ENCODE data around the gene ZMIZ1. TPM values are rescaled to one million over a fixed set of nuclear protein-coding genes. Genes with fewer than 3 reads are reported as not detected.

ZMIZ1 gene
- total RNA-seq, 2 experiments from 2014 or later = 38.3 to 41.6 TPM

GRCh38 chr10:79187121-79187940, 118.6 kb downstream of the ZMIZ1 start:
- ChIA-PET POLR2A (no interaction called here), CTCF (interaction anchor here (2.2 kb wide), 1 partner anchor 8 kb away, joined by 9 read pairs; no protein-coding TSS in a partner anchor)

GRCh38 chr10:79188154-79188965, 119.6 kb downstream of the ZMIZ1 start:
- ChIA-PET POLR2A (no interaction called here), CTCF (interaction anchor here (0.5 to 2.2 kb wide), 2 partner anchors 7 to 660 kb away, joined by 5 to 9 read pairs; no protein-coding TSS in a partner anchor)

- ChIA-PET POLR2A (no interaction called here), CTCF (no interaction called here)
These were observed 120.4 kb downstream of the ZMIZ1 start for GRCh38 chr10:79189181-79189580.

DNA sequence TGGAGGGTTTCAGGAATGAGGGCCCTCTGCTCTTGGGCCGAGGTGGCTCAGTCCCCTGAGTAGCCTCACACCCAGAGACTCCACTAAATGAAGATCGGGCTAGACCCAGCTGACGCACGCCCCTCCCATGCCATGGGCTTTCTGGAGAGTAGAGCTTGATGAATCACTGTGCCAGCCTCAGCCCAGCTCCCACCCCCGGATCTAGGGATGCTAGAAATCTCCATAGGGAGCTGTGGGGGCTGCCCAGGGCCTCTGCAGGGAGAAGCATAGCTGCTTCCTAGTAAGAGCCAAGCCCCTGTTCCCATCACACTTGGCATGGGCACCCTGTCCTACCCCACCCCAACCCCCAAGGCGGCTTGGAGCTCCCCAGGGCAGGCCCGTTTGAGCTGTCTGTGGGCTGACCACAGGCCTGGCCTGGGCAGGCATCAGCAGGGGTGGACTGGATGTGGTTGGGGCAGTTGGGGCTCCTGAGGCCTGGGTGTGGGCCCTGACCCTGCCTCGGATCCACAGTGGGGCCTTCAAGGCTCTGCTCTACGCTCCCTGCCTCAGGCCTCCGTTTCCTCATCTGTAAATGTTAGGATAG, 121.2 kb downstream of the ZMIZ1 start:
- ChIA-PET POLR2A (no interaction called here), CTCF (no interaction called here)

GRCh38 chr10:79190740-79191261, 122.0 kb downstream of the ZMIZ1 start:
- ChIA-PET POLR2A (no interaction called here), CTCF (interaction anchor here (2.3 kb wide), 1 partner anchor 12 kb away, joined by 8 read pairs; no protein-coding TSS in a partner anchor)

DNA sequence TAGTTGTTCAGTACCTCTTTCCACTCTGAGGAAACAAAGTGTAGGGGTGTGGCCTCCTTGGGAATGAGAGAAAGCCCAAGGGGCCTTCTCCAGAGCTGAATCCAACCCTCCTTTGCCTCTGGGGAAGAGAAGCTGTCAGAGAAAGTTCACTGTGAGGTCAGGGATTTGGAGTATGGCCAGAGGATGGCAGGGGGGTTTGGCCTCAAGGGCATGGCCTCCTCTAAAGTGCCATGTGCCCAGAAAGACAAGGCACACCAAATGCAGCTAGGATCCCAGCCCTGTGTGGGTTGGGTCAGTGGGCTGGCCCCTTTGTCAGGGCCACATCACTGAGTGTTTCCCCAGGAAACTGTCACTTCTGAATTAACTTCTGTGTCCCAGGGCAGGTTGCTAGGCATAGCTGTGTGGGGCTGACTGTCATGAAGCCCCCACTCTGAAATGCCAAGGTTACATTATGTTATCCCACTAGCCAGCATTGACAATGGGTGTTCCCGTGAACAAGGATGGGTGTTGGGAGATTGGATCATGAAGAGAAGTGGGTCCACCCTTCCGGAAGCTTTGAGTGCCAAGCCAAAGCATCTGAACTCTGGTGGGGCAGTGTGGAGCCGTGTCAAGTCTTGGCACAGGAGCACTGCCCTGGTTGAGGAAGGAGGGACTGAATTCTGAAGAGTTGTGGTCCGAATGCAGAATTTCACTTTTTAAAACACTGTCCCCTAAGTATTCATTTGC, 123.3 kb downstream of the ZMIZ1 start:
- CTCF ChIA-PET = interaction anchor here (2.3 kb wide), 1 partner anchor 11 kb away, joined by 8 read pairs; no protein-coding TSS in a partner anchor
- POLR2A ChIA-PET = no interaction called here

DNA sequence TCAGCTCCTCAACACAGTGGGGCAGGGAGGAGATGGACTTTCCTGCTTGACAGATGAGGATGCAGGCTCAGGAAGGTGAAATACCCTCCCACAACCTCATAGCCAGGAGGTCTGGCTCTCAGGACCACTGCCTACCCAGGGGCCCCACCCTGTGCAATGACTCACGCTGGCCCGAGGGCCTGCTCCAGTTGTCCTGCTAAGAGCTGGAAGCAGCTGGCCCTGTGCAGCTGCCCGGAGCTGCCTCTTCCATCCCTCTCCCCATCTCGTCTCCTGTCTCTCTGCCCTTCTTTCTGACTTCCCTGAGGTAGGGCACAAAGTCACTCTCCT, 123.9 kb downstream of the ZMIZ1 start:
- POLR2A ChIA-PET = no interaction called here
- CTCF ChIA-PET = interaction anchor here (2.3 kb wide), 1 partner anchor 10 kb away, joined by 8 read pairs; no protein-coding TSS in a partner anchor

DNA sequence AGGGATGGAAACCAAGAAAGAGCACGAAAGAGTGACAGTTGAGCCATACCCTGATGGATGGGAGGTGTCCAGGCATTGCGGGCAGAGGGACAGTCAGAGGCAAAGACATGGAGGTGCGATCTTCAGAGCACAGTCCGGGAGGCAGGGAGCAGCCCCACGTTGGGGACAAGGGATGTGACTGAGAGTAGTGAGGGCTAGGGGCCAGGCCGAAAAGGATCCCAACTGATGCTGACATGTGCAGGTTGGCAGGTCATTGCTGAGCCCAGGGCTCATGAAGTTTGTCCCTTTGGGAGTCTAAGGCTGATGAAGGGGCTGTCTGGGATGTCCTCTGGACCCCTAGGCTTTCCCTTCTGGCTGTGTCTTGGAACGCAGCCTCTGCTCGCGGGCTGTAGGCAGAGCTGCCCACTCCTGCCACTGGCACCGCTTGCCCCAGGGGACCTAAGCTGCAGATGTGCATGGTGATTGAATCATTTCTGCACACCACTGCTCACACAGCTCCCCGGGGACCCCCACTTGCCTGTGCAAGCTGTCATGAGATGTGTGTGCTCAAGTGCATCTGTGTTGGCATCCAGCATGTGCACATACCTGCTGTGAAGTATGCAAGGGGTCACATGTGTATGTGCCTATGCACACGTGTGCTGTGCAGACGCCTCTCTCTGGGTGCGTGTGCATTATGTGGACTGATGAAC, 125.1 kb downstream of the ZMIZ1 start:
- CTCF ChIA-PET = interaction anchor here (0.6 to 2.7 kb wide), 4 partner anchors 10 to 146 kb away, joined by 3 to 16 read pairs (median 6); no protein-coding TSS in a partner anchor
- POLR2A ChIA-PET = no interaction called here

GRCh38 chr10:79195091-79195923, 126.5 kb downstream of the ZMIZ1 start:
- ChIA-PET CTCF (interaction anchor here (0.6 to 2.7 kb wide), 37 partner anchors 8 to 1159 kb away, joined by 3 to 16 read pairs (median 4); no protein-coding TSS in a partner anchor), POLR2A (no interaction called here)

GRCh38 chr10:79196470-79197461, 128.0 kb downstream of the ZMIZ1 start:
- CTCF ChIA-PET = interaction anchor here (0.6 to 2.7 kb wide), 18 partner anchors 10 to 982 kb away, joined by 3 to 16 read pairs (median 4); no protein-coding TSS in a partner anchor
- POLR2A ChIA-PET = no interaction called here

DNA sequence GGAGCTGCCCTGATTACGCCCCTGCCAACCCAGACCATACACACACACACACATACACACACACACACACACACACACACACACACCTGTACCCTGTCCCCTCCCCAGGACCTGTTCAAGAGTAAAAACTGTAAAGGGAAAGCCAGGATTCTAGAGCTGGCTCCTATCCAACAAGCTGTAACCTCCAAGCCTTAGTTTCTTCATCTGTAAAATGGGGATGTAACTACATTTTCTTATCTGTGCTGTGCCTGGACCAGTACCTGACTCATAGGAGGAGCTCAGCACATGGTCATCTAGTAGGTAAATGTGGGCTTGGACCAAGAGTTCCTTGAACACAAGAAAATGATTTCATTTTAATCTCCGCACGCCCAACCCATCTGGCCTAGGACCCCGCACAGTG, 128.8 kb downstream of the ZMIZ1 start:
- ChIA-PET POLR2A (no interaction called here), CTCF (interaction anchor here (0.6 to 2.0 kb wide), 7 partner anchors 9 to 839 kb away, joined by 3 to 4 read pairs (median 3); no protein-coding TSS in a partner anchor)

DNA sequence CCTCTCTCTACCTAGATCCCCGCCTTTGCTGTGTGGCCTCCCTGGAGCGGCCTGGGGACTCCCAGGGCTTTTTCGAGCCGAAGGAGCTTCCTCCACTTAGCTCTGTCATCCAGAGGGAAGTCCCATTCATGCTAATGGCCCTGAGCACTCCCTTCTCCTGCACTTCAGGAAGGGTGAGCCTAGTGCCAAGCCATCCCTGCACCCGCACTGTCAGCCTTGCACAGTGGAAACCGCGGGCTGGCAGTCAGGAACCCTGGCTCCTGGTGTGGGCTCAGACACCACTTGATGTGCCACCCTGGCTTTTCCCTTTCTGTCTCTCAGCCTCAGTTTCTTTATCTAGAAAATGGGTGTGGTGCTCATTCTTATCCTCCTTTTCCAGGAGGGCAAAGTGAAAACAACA, 131.6 kb downstream of the ZMIZ1 start:
- POLR2A ChIA-PET = no interaction called here
- CTCF ChIA-PET = no interaction called here

DNA sequence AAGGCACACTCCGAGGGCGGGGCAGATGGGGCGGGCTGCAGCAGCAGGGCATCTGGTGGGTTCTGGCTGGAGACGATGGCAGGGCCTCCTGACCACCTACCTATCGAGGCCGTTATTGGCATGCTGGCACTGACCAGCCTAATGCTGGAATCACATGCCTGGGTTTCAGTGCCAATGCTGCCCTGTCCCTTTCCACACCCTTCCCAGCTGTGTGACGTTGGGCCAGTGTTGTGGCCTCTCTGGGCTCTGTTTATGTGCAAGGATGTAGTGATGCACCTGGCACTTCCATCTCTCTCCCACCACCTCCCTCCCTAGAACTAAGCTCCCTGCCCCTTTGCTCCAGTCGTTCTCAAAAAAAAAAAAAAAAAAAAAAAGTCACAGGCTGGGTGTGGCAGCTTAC, 132.9 kb downstream of the ZMIZ1 start:
- POLR2A ChIA-PET = no interaction called here
- CTCF ChIA-PET = interaction anchor here (0.9 to 2.6 kb wide), 2 partner anchors 10 to 11 kb away, joined by 7 to 8 read pairs; no protein-coding TSS in a partner anchor

GRCh38 chr10:79202188-79203013, 133.6 kb downstream of the ZMIZ1 start:
- ChIA-PET POLR2A (interaction anchor here (0.6 kb wide), 1 partner anchor 229 kb away, joined by 3 read pairs; no protein-coding TSS in a partner anchor), CTCF (interaction anchor here (0.9 to 2.6 kb wide), 4 partner anchors 7 to 1146 kb away, joined by 4 to 9 read pairs (median 8); no protein-coding TSS in a partner anchor)

GRCh38 chr10:79203014-79203644, 134.4 kb downstream of the ZMIZ1 start:
- ChIA-PET POLR2A (no interaction called here), CTCF (interaction anchor here (1.2 to 2.6 kb wide), 3 partner anchors 8 to 1147 kb away, joined by 4 to 9 read pairs (median 8); no protein-coding TSS in a partner anchor)
